ENCODE results near the gene BSND. TPM values are rescaled to one million over a fixed set of nuclear protein-coding genes. Genes with fewer than 3 reads are reported as not detected.

BSND gene
- total RNA-seq, 1 donor from 2014 or later: not detected

DNA sequence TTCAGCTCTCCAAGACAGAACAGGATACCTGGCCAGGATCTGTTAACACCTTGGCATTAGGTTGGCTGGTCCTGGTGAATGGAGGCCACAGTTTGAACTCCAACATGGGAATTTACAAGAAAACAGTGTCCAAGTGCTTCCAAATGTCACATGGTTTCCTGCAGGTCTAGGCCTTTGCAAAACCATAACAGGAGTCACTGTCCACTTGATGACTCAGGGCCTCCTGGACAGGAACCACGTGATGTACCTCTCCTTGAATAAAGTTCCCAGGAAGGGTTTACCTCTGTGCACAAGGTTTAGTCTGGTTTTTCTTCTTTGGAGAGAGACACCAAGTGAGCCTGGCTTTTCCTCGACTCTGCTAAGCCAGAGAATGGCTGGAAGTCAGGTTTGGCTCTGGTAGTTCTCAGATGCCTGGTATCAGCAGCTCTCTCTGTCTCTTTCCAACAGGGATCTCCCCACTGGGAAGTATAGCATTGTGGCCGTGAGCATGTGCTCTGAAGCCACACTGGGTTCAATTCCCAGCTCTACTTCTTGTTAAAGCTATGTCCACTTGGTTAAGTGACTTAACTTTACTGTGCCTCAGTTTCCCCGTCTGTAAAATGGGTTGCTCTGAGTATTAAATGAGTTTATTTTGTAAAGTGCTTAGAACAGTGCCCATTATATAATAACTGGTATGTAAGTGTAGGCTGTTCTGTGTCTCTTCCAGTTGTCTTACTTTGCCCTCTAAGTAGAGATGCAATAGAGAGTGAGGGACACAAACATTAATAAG is 45.6 kb upstream of the BSND start:
- H3K36me3 ChIP-seq: no peaks in the 10 kb centered on the region
- TF ChIP-seq, protein P1, sequence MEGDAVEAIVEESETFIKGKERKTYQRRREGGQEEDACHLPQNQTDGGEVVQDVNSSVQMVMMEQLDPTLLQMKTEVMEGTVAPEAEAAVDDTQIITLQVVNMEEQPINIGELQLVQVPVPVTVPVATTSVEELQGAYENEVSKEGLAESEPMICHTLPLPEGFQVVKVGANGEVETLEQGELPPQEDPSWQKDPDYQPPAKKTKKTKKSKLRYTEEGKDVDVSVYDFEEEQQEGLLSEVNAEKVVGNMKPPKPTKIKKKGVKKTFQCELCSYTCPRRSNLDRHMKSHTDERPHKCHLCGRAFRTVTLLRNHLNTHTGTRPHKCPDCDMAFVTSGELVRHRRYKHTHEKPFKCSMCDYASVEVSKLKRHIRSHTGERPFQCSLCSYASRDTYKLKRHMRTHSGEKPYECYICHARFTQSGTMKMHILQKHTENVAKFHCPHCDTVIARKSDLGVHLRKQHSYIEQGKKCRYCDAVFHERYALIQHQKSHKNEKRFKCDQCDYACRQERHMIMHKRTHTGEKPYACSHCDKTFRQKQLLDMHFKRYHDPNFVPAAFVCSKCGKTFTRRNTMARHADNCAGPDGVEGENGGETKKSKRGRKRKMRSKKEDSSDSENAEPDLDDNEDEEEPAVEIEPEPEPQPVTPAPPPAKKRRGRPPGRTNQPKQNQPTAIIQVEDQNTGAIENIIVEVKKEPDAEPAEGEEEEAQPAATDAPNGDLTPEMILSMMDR (IDR thresholded peaks at IDR 0.05; ENCODE audit: borderline replicate concordance): no peak
- intact Hi-C loops (cut with micrococcal nuclease): no loop called here
- DNase-seq: no peak
- H3K9me3 ChIP-seq (replicated peaks): peaks cover 8% of the 10 kb centered on the region
- H3K4me3 ChIP-seq: no peak overlapping the region
- H3K27me3 ChIP-seq (ENCODE audit: low read depth): no peaks in the 10 kb centered on the region
- peaks cover 10% of the 10 kb centered on the region for H3K4me1 ChIP-seq
- no peak overlapping the region for H3K27ac ChIP-seq (replicated peaks)

DNA sequence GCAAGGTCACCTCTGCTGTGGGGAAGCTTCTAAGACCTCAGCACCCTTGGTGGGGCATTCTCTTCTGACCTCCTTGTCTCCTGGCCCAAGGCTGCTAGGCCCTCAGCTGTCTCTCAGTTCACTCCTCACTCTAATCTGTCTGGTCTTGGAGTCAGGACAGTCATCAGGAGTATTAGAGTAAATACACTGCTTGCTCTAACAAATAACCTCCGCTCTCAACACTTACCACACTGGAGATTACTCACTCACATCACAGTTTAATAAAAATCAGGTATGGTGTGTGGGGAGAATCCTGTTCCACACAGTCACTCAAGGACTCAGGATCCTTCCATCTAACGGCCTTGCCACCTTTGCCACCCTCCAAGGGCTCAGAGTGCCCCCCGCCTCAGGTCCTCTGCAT is 44.9 kb upstream of the BSND start:
- intact Hi-C loops (cut with micrococcal nuclease): no loop called here
- no peaks in the 10 kb centered on the region for H3K36me3 ChIP-seq
- peaks cover 10% of the 10 kb centered on the region for H3K4me1 ChIP-seq
- H3K27ac ChIP-seq (replicated peaks): no peak overlapping the region
- H3K9me3 ChIP-seq (replicated peaks): peaks cover 10% of the 10 kb centered on the region
- H3K4me3 ChIP-seq: no peak overlapping the region
- TF ChIP-seq, protein P1 (IDR thresholded peaks at IDR 0.05; ENCODE audit: borderline replicate concordance): no peak
- H3K27me3 ChIP-seq (ENCODE audit: low read depth): no peaks in the 10 kb centered on the region
- DNase-seq: no peak

DNA sequence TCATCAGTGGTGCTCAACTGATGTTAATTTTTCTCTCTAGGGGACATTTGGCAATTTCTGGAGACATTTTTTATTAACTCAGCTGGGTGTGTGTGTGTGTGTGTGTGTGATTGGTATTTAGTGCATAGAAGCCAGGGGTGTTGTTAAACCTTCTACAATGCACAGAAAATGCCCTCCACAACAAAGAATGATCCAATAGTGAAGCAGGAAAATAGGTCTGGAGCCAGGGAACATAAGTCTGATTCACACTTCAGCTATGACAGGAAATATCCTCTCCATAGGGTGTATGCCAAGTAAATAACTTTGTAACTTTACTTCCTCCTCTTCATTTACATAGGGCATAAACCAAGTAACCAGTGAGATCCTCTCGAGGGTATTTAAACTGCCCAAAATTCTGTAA is 43.4 kb upstream of the BSND start:
- Histone ChIP-seq H3K27me3 (ENCODE audit: low read depth) (no peaks in the 10 kb centered on the region), H3K4me1 (peaks cover 6% of the 10 kb centered on the region), H3K9me3 (replicated peaks) (peaks cover 10% of the 10 kb centered on the region), H3K4me3 (no peak overlapping the region), H3K36me3 (no peaks in the 10 kb centered on the region), H3K27ac (replicated peaks) (no peak overlapping the region)
- DNase-seq: no peak
- intact Hi-C loops (cut with micrococcal nuclease): no loop called here
- TF ChIP-seq, protein P1 (IDR thresholded peaks at IDR 0.05; ENCODE audit: borderline replicate concordance): no peak

DNA sequence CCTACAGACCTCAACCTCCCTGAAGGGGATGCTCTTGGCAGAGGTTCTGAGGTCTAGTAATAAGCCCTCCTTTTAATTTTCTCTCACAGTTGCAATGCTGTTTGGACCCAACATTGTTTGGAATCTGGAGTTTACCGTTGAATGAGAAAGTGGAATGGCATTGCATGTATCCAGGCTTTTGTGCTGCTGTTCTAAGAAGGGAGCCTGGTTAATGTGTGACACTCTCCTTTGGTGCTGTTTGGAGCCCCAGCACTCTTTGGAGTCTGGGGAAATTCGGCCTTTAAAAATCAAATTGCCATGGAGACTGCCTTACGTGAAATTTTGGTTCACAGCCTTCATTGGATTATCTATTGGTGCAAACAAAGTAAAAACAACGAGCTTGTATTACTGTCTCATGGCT is 42.0 kb upstream of the BSND start:
- Histone ChIP-seq H3K4me3 (no peak overlapping the region), H3K27ac (replicated peaks) (no peak overlapping the region), H3K36me3 (no peaks in the 10 kb centered on the region), H3K9me3 (replicated peaks) (peaks cover 10% of the 10 kb centered on the region), H3K4me1 (no peaks in the 10 kb centered on the region), H3K27me3 (ENCODE audit: low read depth) (no peaks in the 10 kb centered on the region)
- intact Hi-C loops (cut with micrococcal nuclease): no loop called here
- TF ChIP-seq, protein P1 (IDR thresholded peaks at IDR 0.05; ENCODE audit: borderline replicate concordance): no peak
- DNase-seq: no peak

DNA sequence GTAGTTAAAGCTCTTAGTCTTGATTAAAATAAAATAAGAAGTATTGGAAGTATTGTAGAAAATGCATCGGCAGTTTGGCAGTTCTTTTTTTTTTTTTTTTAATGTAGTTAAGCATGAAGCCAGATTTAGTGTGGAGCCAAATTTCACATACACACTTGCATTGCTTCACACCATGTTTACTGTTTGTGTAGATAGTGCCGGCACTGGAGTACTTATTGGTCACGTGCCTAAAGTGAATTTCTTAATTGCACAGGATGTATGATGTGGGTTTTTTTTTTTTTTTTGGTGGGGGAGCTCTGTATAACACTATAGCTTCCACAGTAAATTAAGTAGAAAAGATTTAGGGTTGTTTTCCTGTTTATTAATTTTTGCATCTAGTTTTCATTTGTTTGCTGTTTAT is 39.5 kb upstream of the BSND start:
- TF ChIP-seq, protein P1 (IDR thresholded peaks at IDR 0.05; ENCODE audit: borderline replicate concordance): no peak
- intact Hi-C loops (cut with micrococcal nuclease): no loop called here
- no peaks in the 10 kb centered on the region for H3K27me3 ChIP-seq (ENCODE audit: low read depth)
- H3K27ac ChIP-seq (replicated peaks): no peak overlapping the region
- no peak overlapping the region for H3K4me3 ChIP-seq
- peaks cover 10% of the 10 kb centered on the region for H3K9me3 ChIP-seq (replicated peaks)
- DNase-seq: no peak
- H3K4me1 ChIP-seq: no peaks in the 10 kb centered on the region
- no peaks in the 10 kb centered on the region for H3K36me3 ChIP-seq
